GM19438 (cell line): ENCODE measurements around the gene E4F1.
"Not testable (repeated sequence)": the region's sequence is repeated elsewhere in the genome, so short reads cannot be mapped to it uniquely, and the experiment has no call there.

Experiments used
- ATAC-seq: cut with Tn5 transposase; IDR thresholded peaks from one replicate; pipeline ENCODE4 v1.9.1; 2021; ENCODE audit warnings: low read depth; ENCODE audit not compliant: unreplicated experiment

Gene E4F1

DNA sequence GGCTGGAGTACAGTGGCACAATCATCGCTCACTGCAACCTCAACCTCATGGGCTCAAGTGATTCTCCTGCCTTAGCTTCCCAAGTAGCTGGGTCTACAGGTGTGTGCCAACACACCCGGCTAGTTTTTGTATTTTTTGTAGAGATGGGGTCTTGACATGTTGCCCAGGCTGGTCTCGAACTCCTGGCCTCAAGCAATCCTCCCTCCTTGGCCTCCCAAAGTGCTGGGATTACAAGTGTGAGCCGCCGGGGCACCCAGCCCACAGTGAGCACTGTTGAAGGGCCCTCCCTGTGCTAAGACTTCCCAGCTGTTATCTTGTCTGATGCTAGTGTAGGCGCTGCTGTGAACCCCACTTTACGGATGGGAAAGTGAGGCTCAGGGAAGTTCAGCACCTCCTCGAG is 35.0 kb upstream of the E4F1 start:
- no peak for ATAC-seq

GRCh38 chr16:2189252-2189893 is 34.0 kb upstream of the E4F1 start:
- no peak for ATAC-seq

DNA sequence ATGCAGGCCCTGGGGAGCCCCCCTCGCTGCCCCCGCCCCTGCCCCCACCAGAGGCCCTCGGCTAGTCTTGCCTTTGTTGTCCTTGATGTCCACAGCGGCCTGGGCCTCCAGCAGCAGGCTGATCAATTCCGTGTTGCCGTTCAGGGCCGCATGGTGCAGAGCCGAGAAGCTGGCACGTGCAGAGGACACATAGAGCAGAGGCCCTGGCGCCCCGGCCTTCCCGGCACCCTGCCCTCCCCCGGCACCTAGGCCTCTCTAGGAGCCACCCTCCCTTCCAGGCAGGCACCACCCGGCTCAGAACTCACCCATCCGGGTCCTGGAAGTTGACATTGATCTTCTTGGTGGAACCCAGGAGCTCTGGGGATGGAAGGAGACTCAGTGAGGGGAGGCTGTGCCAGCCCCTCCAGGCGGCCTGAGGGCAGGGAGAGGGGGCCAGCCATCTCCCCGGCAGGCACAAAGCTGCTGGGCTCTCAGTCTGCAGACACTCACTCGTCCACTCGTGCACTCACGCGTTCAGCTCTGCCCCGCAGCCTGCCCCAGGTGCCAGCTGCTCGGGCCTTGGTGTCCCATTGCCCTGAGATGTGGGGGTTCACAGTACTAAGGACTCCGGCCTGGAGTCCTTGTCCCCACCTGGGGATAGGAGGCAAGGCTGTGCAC is 33.3 kb upstream of the E4F1 start:
- no peak for ATAC-seq

GRCh38 chr16:2190659-2191445 is 32.5 kb upstream of the E4F1 start:
- no peak for ATAC-seq

DNA sequence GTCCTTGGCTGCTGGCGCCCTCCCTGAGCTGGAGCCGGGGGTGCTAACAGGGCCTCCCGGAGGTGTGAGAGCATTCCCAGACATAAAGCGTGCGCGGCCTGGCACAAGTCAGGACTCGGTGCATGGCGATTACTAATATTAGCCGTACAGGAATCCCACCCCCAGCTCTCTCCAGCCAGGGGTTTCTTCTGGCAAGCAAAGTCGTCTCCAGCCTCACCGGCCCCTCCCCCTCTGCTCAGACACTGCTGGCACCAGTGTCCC is 32.0 kb upstream of the E4F1 start:
- no peak for ATAC-seq

DNA sequence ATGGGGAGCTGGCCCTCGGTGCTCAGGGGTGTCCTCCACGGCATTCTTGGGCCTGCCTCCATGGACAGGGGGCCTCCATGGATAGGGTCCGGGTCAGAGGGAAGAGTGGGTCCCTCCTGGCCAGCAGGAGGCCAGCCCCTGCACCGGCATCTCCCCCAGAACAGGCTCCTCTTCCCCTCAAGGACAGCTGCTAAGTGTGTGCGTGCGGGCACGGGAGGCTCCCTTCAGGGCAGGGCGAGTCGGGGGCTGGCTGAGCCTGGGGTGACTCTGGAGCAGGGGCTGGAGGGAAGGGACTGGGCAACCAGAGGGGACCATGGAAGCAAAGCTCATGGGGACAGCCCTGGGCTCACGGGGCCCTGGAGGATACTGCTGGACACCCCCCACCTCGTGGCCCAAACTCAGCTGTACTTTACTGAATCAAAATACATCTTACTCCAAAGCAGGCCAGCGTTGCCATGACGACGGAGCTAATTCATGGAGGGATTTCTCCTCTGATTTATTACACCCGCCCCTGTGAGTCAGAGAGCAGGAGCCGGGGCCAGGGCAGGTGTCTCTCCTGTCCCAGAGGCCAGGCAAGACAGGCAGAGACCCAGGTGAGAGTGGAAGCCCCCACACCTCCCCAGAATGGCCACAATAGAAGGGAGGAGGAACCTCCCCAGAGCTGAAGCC is 29.1 kb upstream of the E4F1 start:
- no peak for ATAC-seq

DNA sequence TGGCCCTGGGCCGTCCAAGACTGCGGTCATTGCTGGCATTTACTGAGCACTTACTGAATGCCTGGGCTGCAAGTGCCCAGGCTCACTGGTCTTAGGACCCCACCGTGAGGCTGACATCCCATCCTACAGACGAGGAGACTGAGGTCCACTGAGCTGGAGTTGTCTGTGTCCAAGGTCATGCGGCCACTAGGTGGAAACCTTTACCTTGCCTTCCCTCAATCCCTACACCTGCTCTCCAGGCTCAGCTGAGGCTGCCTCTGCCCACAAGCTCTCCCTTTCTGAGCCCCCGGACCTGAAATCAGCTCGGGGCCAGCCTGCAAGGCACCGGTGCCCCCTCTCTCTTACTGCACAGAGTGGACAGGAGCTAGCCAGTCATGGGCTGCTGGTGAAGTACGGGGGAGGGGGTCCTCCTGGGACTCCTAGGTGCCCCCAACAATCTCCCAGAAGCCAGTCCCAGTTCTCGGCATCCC is 28.5 kb upstream of the E4F1 start:
- no peak for ATAC-seq

DNA sequence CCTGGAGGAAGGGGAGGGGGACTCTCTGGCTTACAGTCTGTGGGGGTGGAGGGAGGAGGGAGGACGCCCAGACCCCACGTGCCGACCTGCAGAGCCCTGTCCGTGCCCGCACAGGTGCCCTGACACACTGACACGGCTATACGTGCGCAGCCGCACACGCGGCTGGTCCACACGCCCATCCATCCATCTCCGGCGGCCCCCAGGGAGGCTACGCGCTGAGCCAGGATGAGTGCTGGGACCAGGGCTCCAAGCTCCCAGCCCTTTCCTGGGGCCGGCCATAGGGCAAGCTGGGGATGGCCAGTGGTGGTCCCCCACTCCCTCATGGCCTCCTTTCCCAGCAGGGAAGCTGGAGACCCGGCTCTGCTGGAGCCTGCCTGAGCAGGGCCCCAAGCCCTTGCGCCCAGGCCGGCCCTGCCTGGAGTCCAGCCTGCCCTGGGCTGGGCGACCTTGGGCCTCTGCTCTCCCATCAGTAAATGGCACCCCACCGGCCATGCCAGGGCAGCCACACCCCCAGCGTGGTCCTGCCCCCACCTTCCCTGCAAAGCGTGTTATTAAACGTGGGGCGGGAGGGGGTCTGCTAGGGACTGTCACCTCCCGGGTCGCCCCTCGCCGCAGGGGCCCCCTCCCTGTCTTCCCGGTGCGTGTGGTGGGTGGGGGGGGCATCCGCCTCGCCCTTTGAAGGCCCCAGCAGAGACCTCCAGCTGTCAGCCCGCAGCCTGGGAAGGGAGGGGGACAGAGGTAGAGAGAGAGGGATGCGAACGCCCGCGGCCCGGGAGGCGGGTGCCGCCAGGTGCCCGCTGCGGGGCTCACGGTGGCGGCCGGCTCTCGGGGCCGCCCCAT is 27.8 kb upstream of the E4F1 start:
- ATAC-seq, result no peak

- ATAC-seq, result no peak
Measured at GRCh38 chr16:2196162-2196980, 27.0 kb upstream of the E4F1 start, which contains the start of gene CASKIN1. TSS of gene CASKIN1 (minus strand) at chr16:2196605. CDS start at chr16:2196432, 173 bp downstream.

GRCh38 chr16:2196981-2197511 is 26.3 kb upstream of the E4F1 start:
- no peak for ATAC-seq

DNA sequence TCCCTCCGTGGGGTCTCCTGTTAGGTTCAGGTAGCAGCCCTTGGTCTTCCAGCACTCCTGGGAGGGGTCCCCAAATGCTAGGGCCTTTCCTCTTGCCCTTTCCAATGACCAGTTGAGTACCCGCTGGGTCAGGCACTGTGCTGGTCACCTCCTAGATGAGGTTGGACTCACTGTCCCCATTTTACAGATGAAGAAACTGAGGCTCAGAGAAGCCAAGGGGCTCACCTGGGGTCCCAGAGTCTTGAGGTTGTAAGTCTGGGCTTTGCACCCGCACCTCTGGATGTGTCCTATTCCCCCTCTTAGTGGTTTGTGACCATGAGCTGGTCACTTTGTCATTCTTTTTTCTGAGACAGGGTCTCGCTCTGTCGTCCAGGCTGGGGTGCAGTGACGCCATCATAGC is 25.6 kb upstream of the E4F1 start:
- ATAC-seq, result no peak

- ATAC-seq, result no peak
Measured at GRCh38 chr16:2198283-2198682, 25.1 kb upstream of the E4F1 start.

DNA sequence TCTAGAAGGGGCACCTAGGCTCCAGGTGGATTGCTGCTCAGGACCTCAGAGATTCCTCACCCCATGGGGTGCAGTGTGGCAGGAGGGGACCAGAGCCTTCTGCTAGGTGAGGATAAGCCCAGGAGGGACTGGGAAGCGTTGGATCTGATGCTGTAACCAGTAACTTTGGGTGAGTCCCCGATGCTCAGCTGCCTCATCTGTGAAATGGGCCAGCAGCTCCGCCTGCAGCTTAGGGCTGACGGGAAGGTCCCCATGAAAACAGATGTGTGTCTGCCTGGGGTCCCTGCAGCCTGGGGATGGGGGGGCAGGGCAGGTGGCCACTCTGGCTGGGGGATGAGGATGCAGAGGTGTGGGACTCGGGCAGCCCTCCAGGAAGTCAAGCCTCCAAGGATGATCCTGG is 24.3 kb upstream of the E4F1 start:
- no peak for ATAC-seq

DNA sequence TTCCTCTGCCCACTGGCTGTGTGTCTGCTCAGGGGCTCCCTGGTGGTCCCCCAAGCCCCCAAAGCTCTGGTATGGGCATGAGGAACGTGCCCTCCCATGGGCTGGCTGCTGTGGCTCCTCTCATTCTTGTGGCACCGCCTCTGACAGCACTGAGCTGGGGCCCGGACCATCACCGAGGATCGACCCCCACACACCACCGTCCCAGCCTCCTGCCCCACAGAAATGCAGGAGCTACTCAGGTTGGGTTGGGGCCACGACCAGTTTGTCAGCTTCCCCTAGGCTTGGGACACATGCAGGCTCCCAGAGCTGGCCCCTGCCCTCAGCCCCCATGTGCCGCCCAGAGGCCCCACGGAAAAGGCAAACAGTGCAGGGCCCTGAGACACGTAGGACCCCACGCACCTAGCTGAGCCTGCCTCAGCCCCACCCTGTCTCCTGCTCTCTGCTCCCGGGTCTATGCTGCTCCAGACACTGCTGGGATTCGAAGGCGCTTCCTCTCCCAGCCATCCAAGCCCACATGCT is 23.7 kb upstream of the E4F1 start:
- no peak for ATAC-seq

DNA sequence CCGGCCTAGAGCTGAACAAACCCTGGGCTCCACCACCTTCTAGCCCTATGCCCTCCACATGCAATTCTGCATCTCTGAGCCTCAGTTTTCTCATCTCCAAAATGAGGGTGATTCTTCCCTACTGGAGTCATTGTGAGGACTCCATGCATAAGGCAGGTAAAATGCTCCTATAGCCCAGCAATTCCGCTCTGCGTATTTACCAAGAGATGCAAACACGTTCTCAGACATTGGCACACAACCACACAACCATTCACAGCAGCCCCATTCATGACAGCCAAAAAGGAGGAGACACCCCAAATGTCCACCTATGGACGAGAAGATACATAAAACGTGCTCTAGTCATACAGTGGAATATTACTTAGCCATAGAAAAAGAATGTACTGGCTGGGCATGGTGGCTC is 23.1 kb upstream of the E4F1 start:
- no peak for ATAC-seq

DNA sequence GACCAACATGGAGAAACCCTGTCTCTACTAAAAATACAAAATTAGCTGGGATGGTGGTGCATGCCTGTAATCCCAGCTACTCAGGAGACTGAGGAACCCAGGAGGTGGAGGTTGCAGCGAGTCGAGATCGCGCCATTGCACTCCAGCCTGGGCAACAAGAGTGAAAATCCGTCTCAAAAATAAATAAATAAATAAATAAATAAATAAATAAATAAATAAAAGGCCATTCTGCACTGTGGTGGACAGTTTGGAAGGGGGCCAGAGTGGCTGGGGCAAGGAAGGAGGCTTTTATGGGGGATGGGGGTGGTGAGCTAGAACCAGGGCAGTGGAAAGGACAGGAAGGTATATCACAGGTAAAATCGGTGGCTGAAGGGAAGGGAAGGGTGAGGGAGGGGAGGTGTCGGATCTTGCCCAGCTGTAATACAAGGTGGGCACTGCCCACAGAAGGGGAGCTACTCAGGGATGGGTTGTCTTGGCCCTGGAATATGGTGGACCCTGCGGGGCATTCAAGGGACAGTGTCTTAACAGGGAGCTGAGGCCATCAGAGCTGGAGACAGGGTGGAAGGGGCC is 20.2 kb upstream of the E4F1 start:
- not testable (repeated sequence) for ATAC-seq

DNA sequence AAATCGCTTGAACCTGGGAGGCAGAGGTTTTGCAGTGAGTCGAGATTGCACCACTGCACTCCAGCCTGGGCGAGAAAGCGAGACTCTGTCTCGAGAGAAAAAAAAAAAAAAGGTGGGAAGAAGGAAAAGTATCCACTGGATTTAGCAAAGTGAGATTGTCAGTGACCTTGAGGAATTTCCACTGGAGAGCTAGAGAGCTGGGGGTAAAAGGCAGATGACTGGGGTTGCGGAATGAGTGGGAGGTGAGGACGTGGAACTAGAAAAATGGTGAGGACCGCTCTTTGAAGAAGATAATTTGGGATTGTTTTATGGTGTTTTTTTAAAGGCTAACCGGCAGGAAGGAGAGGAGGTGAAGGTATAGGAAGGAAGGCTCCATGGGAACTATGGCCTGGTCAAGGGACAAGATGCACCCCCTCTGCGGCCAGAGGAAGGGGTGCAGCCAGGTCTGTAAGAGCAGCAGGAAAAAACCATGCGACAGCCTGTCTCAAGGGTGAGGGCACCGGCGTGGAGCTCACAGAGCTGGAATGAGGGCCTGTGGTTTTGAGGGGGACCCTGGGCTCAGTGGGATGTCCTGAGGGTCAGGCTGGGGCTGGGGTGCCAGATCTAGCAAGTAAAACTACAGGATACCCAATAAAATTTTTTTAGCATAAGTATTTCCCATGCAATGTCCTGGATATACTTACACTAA is 18.8 kb upstream of the E4F1 start:
- no peak for ATAC-seq
